SU-DHL-6 (cell line): ENCODE results near the gene SMTNL2.

Source experiments
- EZH2phosphoT487 ChIP-seq: fragments of 200-600 bp; sonication (generic), shearing (Covaris generic); conservative IDR thresholded peaks from 2 replicates; pipeline ENCODE4 v1.6.1; 2018; ENCODE audit warnings: mild to moderate bottlenecking, antibody characterized with exemption, low read length, moderate library complexity, mixed read lengths
- TF ChIP-seq, protein P1 (sequence below): fragments of 200-600 bp; sonication (generic); IDR thresholded peaks from one replicate; pipeline ENCODE4 v1.5.1; 2017; ENCODE audit warnings: antibody characterized with exemption, mild to moderate bottlenecking, low read length, moderate library complexity; ENCODE audit not compliant: insufficient read depth, poor library complexity, severe bottlenecking

DNA sequence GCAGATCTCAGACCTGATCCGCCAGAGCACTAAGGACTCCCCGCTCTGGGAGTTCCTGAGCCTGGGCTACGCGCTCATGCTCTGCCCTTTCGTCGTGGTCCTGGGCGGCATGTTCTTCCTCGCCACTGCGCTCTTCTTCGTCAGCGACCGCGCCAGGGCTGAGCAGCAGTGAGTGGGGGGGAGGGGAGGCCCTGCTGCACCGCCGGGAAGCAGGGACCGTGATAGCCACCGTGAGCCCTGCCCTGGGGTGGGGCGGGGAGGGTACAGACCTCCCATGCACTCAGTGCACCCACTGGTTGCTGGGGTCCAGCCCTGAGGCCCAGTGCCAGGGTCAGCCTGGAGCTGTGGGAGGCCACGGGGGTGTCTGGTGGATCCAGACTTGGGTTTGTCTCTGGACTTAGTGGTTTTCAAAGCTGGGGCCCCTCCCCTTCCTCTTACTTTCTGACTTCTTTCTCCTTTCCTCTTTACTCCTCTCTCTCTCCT lies 48.0 kb upstream of the SMTNL2 start:
- TF ChIP-seq, protein P1, sequence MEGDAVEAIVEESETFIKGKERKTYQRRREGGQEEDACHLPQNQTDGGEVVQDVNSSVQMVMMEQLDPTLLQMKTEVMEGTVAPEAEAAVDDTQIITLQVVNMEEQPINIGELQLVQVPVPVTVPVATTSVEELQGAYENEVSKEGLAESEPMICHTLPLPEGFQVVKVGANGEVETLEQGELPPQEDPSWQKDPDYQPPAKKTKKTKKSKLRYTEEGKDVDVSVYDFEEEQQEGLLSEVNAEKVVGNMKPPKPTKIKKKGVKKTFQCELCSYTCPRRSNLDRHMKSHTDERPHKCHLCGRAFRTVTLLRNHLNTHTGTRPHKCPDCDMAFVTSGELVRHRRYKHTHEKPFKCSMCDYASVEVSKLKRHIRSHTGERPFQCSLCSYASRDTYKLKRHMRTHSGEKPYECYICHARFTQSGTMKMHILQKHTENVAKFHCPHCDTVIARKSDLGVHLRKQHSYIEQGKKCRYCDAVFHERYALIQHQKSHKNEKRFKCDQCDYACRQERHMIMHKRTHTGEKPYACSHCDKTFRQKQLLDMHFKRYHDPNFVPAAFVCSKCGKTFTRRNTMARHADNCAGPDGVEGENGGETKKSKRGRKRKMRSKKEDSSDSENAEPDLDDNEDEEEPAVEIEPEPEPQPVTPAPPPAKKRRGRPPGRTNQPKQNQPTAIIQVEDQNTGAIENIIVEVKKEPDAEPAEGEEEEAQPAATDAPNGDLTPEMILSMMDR = no peak
- TF ChIP-seq EZH2phosphoT487 = no peak
